Stomach (tissue), 9 donors: ENCODE results near the gene KRT85. TPM values are rescaled to one million over a fixed set of nuclear protein-coding genes. Genes with fewer than 3 reads are reported as not detected.

Source experiments
- DNase-seq, 2 donors: peaks; one replicate each; pipeline versions ENCODE4 v3.0.0 to v3.0.0-alpha.2; 2013 to 2019
- H3K27ac ChIP-seq, 5 donors: fragments of 200-600 bp in 4 of 5; sonication (generic) in 4 of 5; one replicate each; pipeline ENCODE4 v1.5.1; 2013 to 2019; ENCODE audit warnings: mild to moderate bottlenecking in 1 of 5, moderate library complexity in 1 of 5
- H3K27me3 ChIP-seq, 3 donors: fragments of 200-600 bp; sonication (generic); one replicate each; pipeline ENCODE4 v1.5.1; 2017 to 2019; ENCODE audit warnings: mixed run types in 1 of 3
- H3K36me3 ChIP-seq, 4 donors: fragments of 200-600 bp; sonication (generic); 1 replicate in 3 of 4; 2 replicates in 1 of 4; pipeline ENCODE4 v1.5.1; 2016 to 2019
- H3K4me1 ChIP-seq, 4 donors: fragments of 200-600 bp; sonication (generic); one replicate each; pipeline ENCODE4 v1.5.1; 2016 to 2019
- H3K4me3 ChIP-seq, 4 donors: fragments of 200-600 bp; sonication (generic) in 3 of 4; one replicate each; pipeline ENCODE4 v1.5.1; 2016 to 2019; ENCODE audit warnings: mild to moderate bottlenecking in 1 of 4
- H3K9me3 ChIP-seq, 4 donors: fragments of 200-600 bp; sonication (generic); one replicate each; pipeline ENCODE4 v1.5.1; 2016 to 2019
- CTCF ChIP-seq, 7 experiments: fragments of 450-650 bp in 4 of 7; fragments of 200-600 bp in 3 of 7; sonication (generic) in 3 of 7; IDR thresholded peaks; one replicate each; pipeline ENCODE4 v1.5.1; 2016 to 2019; ENCODE audit warnings: antibody characterized with exemption in 7 of 7, control low read depth in 2 of 7, mild to moderate bottlenecking in 1 of 7
- EP300 ChIP-seq: sonication (generic); formaldehyde crosslinking; IDR thresholded peaks from one replicate; pipeline ENCODE4 v1.6.1; 2017; ENCODE audit warnings: antibody characterized with exemption
- POLR2A ChIP-seq, 4 donors: fragments of 450-650 bp; IDR thresholded peaks; one replicate each; pipeline ENCODE4 v1.6.1; 2016; ENCODE audit warnings: antibody characterized with exemption in 4 of 4, control low read depth in 2 of 4, mild to moderate bottlenecking in 1 of 4, moderate library complexity in 1 of 4
- POLR2AphosphoS5 ChIP-seq, 3 donors: sonication (generic); formaldehyde crosslinking; IDR thresholded peaks; one replicate each; pipeline ENCODE4 v1.6.1; 2016; ENCODE audit warnings: antibody characterized with exemption in 3 of 3
- WGBS, 5 donors: extraction: QIAGEN DNeasy Blood & Tissue Kit in 3 of 5; methylation state at CpG; one replicate each; pipeline versions ENCODE4 v1.1.5 to v1.1.7; 2013 to 2018; 5-methylcytosine and 5-hydroxymethylcytosine counted together
- intact Hi-C: fragments of 100-400 bp; cut with DNase I; formaldehyde crosslinking; loops from one replicate; pipeline ENCODE4 v1.15.1; 2023; ENCODE audit warnings: low total_unique reads
- polyA plus RNA-seq, 3 donors: library from polyadenylated mRNA; stranded (reverse); fragments of 200-250 nt; gene quantifications; one replicate each; pipeline ENCODE4 v1.2.3, GENCODE V29; 2013
- total RNA-seq, 5 donors: library from RNA; depleted of rRNA; stranded (reverse); fragments of >200 nt; gene quantifications; one replicate each; pipeline versions ENCODE4 v1.1.0 to v1.2.3, GENCODE V29; 2014 to 2016
- donor health status: healthy with polysubstance abuse.
- donor health status: Bipolar disorder and iron deficiency.
- donor health status: healthy.

KRT85 gene
- total and polyA plus RNA-seq, 8 donors = not detected

GRCh38 chr12:52391618-52392002 is 24.3 kb upstream of the KRT85 start:
- peak; percentile 74 to 83 for DNase-seq
- intact Hi-C loops = no loop called here
- WGBS, 5 donors = 11 to 23% (median 13%) methylated on average over 3 to 4 of the region's 4 CpGs
- no peaks in the 10 kb centered on the region for H3K36me3 ChIP-seq
- no peak for TF ChIP-seq POLR2A (IDR thresholded peaks at IDR 0.05)
- TF ChIP-seq CTCF (IDR thresholded peaks at IDR 0.05) = no peak
- no peak for TF ChIP-seq EP300
- no peak for TF ChIP-seq POLR2AphosphoS5 (IDR thresholded peaks at IDR 0.05)
- peaks cover 3 to 24% (median 11%) of the 10 kb centered on the region in 4 donors for H3K4me1 ChIP-seq
- H3K9me3 ChIP-seq = no peaks in the 10 kb centered on the region
- H3K27ac ChIP-seq = no peak overlapping the region
- H3K27me3 ChIP-seq = peaks cover 0 to 32% (median 4%) of the 10 kb centered on the region in 3 donors
- no peak overlapping the region for H3K4me3 ChIP-seq

GRCh38 chr12:52390739-52391617 is 23.7 kb upstream of the KRT85 start:
- Histone ChIP-seq H3K9me3 (no peaks in the 10 kb centered on the region), H3K36me3 (no peaks in the 10 kb centered on the region), H3K27ac (no peak overlapping the region), H3K4me3 (no peak overlapping the region), H3K27me3 (peaks cover 0 to 32% (median 4%) of the 10 kb centered on the region in 3 donors), H3K4me1 (peaks cover 3 to 22% (median 11%) of the 10 kb centered on the region in 4 donors)
- WGBS, 5 donors = 64 to 74% (median 68%) methylated on average over 10 to 11 of the region's 11 CpGs
- TF ChIP-seq EP300 = no peak
- TF ChIP-seq CTCF (IDR thresholded peaks at IDR 0.05) = peak in 3 of 7 experiments; percentile 17 to 28 (median 24)
- no peak for TF ChIP-seq POLR2AphosphoS5 (IDR thresholded peaks at IDR 0.05)
- DNase-seq = peak in 1 of 2 donors; percentile 41
- intact Hi-C loops = no loop called here

DNA sequence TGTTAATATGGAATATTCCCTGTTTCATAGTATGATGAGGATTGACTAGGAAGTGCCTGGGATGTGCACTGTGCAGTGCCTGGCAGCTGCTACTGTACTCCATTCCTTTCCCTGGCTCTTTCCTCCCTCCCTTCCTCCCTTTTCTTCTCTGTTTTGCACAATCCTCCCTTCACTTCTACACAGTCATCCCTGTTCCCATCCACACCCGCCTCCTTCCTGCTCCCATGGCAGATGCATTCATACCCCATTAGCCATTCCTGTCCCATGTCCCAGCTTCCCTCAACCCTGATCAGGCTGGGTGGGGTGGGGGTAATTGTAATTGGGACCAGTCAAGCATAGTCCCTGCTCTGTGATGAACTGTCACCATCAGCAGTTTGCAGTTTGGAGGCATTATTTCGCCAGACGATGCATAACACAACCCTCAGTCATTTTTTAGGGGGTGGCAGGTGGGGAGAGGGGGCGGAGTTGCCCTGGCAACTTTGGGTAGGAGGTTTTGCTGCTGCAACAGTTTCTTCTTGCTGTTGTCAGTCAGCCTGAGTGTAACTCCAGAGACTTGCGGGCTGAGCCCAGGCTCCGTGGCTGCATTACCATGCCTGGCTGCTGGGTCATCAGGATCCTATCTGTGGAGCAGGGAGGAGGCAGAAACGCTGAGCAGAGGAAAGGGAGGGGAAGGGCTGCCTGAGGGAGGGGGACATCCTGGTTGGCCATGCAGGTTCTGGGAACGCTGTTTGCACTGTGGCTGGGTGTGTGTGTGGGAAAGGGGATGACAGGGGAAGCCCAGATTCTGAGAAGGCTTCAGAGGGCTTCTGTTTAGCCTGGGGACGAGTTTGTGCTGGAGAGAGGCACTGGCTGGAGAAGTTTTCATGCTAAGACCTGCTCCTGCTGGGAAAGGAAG is 22.3 kb upstream of the KRT85 start:
- Histone ChIP-seq H3K27me3 (peaks cover 0 to 38% (median 4%) of the 10 kb centered on the region in 3 donors), H3K36me3 (no peaks in the 10 kb centered on the region), H3K4me3 (no peak overlapping the region), H3K27ac (no peak overlapping the region), H3K9me3 (no peaks in the 10 kb centered on the region), H3K4me1 (peaks cover 3 to 19% (median 11%) of the 10 kb centered on the region in 4 donors)
- TF ChIP-seq EP300 (no peak), POLR2A (IDR thresholded peaks at IDR 0.05) (no peak), CTCF (IDR thresholded peaks at IDR 0.05) (no peak), POLR2AphosphoS5 (IDR thresholded peaks at IDR 0.05) (no peak)
- WGBS, 5 donors = 42 to 56% (median 47%) methylated on average over 9 of the region's 9 CpGs
- DNase-seq = peak in 1 of 2 donors; percentile 45
- intact Hi-C loops = no loop called here

- H3K4me1 ChIP-seq = peaks cover 0 to 11% (median 7%) of the 10 kb centered on the region in 4 donors
- H3K4me3 ChIP-seq = no peak overlapping the region
- no peaks in the 10 kb centered on the region for H3K9me3 ChIP-seq
- DNase-seq = no peak
- H3K27me3 ChIP-seq = peaks cover 0 to 38% (median 4%) of the 10 kb centered on the region in 3 donors
- no peak overlapping the region for H3K27ac ChIP-seq
- intact Hi-C loops = no loop called here
- 77 to 91% (median 89%) methylated on average over 2 of the region's 2 CpGs for WGBS, 5 donors
- TF ChIP-seq POLR2A (IDR thresholded peaks at IDR 0.05) (no peak), EP300 (no peak), POLR2AphosphoS5 (IDR thresholded peaks at IDR 0.05) (no peak)
- no peaks in the 10 kb centered on the region for H3K36me3 ChIP-seq
Observed at GRCh38 chr12:52387859-52388258, 20.6 kb upstream of the KRT85 start.
